B cell (primary cell): ENCODE measurements around the gene PDGFA. TPM values are rescaled to one million over a fixed set of nuclear protein-coding genes. Genes with fewer than 3 reads are reported as not detected.

Source experiments
- ATAC-seq: fragments of 200-7000 bp; cut with Tn5 transposase; one replicate; pipeline ENCODE4 v1.10.0; 2021; ENCODE audit warnings: low read depth, mild to moderate bottlenecking, moderate number of reproducible peaks, moderate library complexity
- CTCF ChIA-PET: fragments of 350-600 bp; sonication (Branson Sonifier 250); formaldehyde crosslinking; loops from one replicate; lab custom pipeline; 2021; ENCODE audit warnings: antibody characterized with exemption, inconsistent platforms; lab: Charles Lee
- POLR2A ChIA-PET: fragments of 350-600 bp; sonication (Branson Sonifier 250); formaldehyde crosslinking; loops from one replicate; lab custom pipeline; 2021; ENCODE audit warnings: antibody characterized with exemption; lab: Charles Lee
- DNase-seq: peaks from one replicate; pipeline ENCODE4 v3.0.0; 2013
- H2AFZ ChIP-seq: 2 replicates; pipeline ENCODE4 v1.6.1; 2012; ENCODE audit warnings: mild to moderate bottlenecking, low read depth, low read length; ENCODE audit not compliant: insufficient read depth, poor library complexity, severe bottlenecking
- H3K27ac ChIP-seq, 2 donors: 1 replicate in 1 of 2; 2 replicates in 1 of 2; pipeline ENCODE4 v1.5.1; 2012 to 2013; ENCODE audit warnings: low read length in 2 of 2, mild to moderate bottlenecking in 2 of 2, moderate library complexity in 1 of 2
- H3K27me3 ChIP-seq, 4 experiments: fragments of 200-600 bp in 1 of 4; sonication (generic) in 1 of 4; replicated peaks in 1 of 4; 1 replicate in 2 of 4; 2 replicates in 2 of 4; pipeline versions ENCODE4 v1.6.1 to v1.7.0; 2013 to 2016; ENCODE audit warnings: low read length in 3 of 4, mild to moderate bottlenecking in 2 of 4, mixed read lengths in 1 of 4, moderate library complexity in 1 of 4; ENCODE audit not compliant: insufficient read depth in 4 of 4, control insufficient read depth in 3 of 4; ENCODE audit errors: control extremely low read depth in 1 of 4
- H3K36me3 ChIP-seq, 2 experiments: replicated peaks in 1 of 2; 1 replicate in 1 of 2; 2 replicates in 1 of 2; pipeline versions ENCODE4 v1.6.1 to v1.7.1; 2013; ENCODE audit warnings: low read length in 1 of 2; ENCODE audit not compliant: insufficient read depth in 2 of 2, control insufficient read depth in 1 of 2; ENCODE audit errors: control extremely low read depth in 1 of 2, extremely low read depth in 1 of 2
- H3K4me1 ChIP-seq, 2 donors: fragments of 200-600 bp in 1 of 2; sonication (generic) in 1 of 2; 1 replicate in 1 of 2; 2 replicates in 1 of 2; pipeline versions ENCODE4 v1.5.1 to v1.6.1; 2013 to 2017; ENCODE audit warnings: low read length in 2 of 2; ENCODE audit not compliant: control insufficient read depth in 2 of 2, insufficient read depth in 2 of 2
- H3K4me2 ChIP-seq: replicated peaks from 2 replicates; pipeline ENCODE3; 2012; ENCODE audit warnings: mild to moderate bottlenecking, low read depth, low read length; ENCODE audit not compliant: poor library complexity, severe bottlenecking
- H3K4me3 ChIP-seq, 5 experiments: fragments of 200-600 bp in 1 of 5; sonication (generic) in 1 of 5; 1 replicate in 3 of 5; 2 replicates in 2 of 5; pipeline versions ENCODE4 v1.5.1 to v1.7.0; 2011 to 2016; ENCODE audit warnings: low read length in 4 of 5, mild to moderate bottlenecking in 4 of 5, low read depth in 2 of 5, control low read depth in 1 of 5, moderate library complexity in 1 of 5; ENCODE audit not compliant: insufficient read depth in 1 of 5; ENCODE audit errors: control extremely low read depth in 1 of 5, extremely low read depth in 1 of 5
- H3K79me2 ChIP-seq: fragments of 200-600 bp; sonication (generic); one replicate; pipeline ENCODE4 v1.6.0; 2016; ENCODE audit warnings: low read length; ENCODE audit not compliant: control insufficient read depth, insufficient read depth
- H3K9ac ChIP-seq: fragments of 200-600 bp; sonication (generic); 2 replicates; pipeline ENCODE4 v1.6.1; 2017; ENCODE audit warnings: mild to moderate bottlenecking, low read length, moderate library complexity
- H3K9me3 ChIP-seq, 3 donors: one replicate each; pipeline versions ENCODE4 v1.6.1 to v1.7.1; 2013; ENCODE audit warnings: low read length in 2 of 3; ENCODE audit not compliant: control insufficient read depth in 2 of 3, insufficient read depth in 1 of 3; ENCODE audit errors: control extremely low read depth in 1 of 3
- H4K20me1 ChIP-seq: 2 replicates; pipeline ENCODE4 v1.6.0; 2012; ENCODE audit warnings: mild to moderate bottlenecking, low read length; ENCODE audit not compliant: insufficient read depth, control insufficient read depth, poor library complexity, severe bottlenecking
- H3K27ac Mint-ChIP-seq: one replicate; pipeline ENCODE4 v1.8.0; 2021; ENCODE audit warnings: mixed read lengths
- H3K27me3 Mint-ChIP-seq: one replicate; pipeline ENCODE4 v1.8.0; 2021; ENCODE audit warnings: mixed read lengths
- H3K4me1 Mint-ChIP-seq: one replicate; pipeline ENCODE4 v1.8.0; 2021; ENCODE audit warnings: mixed read lengths
- H3K4me3 Mint-ChIP-seq: one replicate; pipeline ENCODE4 v1.8.0; 2021; ENCODE audit warnings: mixed read lengths
- H3K9me3 Mint-ChIP-seq: one replicate; pipeline ENCODE4 v1.8.0; 2022; ENCODE audit warnings: mixed read lengths; ENCODE audit not compliant: insufficient read depth
- EZH2 ChIP-seq: IDR thresholded peaks from 2 replicates; pipeline ENCODE4 v1.6.1; 2012; ENCODE audit warnings: borderline replicate concordance, low read depth, mild to moderate bottlenecking, moderate library complexity, low read length; ENCODE audit not compliant: insufficient read depth, poor library complexity, severe bottlenecking
- WGBS: methylation state at CpG from one replicate; pipeline ENCODE4 v1.1.5; 2013; ENCODE audit warnings: missing lambda C conversion rate; ENCODE audit not compliant: insufficient coverage; 5-methylcytosine and 5-hydroxymethylcytosine counted together
- intact Hi-C: fragments of 100-400 bp; cut with micrococcal nuclease; formaldehyde crosslinking; loops from one replicate; pipeline ENCODE4 v1.10.0; 2022
- polyA plus RNA-seq: library from polyadenylated mRNA; depleted of rRNA; stranded (reverse); fragments of >200 nt; gene quantifications from 2 replicates; pipeline ENCODE4 v1.2.3, GENCODE V29; 2012
- total RNA-seq, 2 donors: library from RNA; stranded (reverse); fragments of 120-200 nt in 1 of 2; gene quantifications; 1 replicate in 1 of 2; 2 replicates in 1 of 2; pipeline versions ENCODE4 v1.2.3 to v1.2.4, GENCODE V29; 2013 to 2022
- TF ChIP-seq, protein P1 (sequence below): fragments of 200-600 bp; IDR thresholded peaks from one replicate; pipeline ENCODE4 v1.8.0; 2022; ENCODE audit warnings: antibody characterized with exemption, mild to moderate bottlenecking

The PDGFA gene
- total and polyA plus RNA-seq, 2 donors (not counting 1 experiment from before 2014, with no cell fraction given): 0.36 to 1.5 TPM

DNA sequence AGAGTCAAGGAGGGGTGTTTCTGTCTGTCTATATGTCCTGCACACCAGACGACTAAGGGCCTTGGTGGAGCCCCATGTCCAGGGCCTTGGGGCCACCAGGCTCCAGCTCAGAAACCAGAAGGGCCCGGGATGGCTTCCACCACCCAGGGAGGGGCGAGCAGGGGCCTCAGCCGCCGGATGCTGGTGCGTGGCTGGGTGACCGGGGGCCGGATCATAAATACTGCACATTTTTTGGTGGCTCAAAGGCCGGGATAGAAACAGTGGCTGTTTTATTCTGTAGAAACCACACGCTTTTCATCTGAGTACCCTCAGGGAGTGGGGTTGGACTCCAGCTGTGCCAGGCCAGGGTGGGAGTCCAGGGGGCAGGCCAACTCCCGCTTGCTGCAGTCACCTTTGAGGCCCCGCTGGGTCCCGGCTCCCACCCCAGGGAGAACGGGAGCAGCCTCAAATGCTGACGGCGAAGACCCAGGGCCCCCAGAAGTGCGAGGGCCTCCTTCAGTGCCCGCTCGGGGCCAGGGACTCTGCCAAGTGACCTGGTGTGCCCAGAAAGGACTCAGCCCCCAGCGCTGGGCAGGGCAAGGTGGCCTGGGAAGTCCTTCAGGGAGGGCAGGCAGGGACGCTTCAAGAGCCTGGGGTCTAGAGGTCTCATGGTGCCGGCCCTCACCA lies 28.2 kb downstream of the PDGFA start:
- Histone ChIP-seq H2AFZ (no peak overlapping the region), H3K9ac (no peak overlapping the region), H3K27ac (no peak overlapping the region), H3K79me2 (no peaks in the 10 kb centered on the region), H3K4me1 (no peaks in the 10 kb centered on the region), H3K9me3 (peaks cover 0 to 4% (median 0%) of the 10 kb centered on the region in 3 donors), H3K4me2 (no peak overlapping the region), H4K20me1 (no peaks in the 10 kb centered on the region), H3K4me3 (no peak overlapping the region), H3K36me3 (no peaks in the 10 kb centered on the region), H3K27me3 (peaks cover 0 to 4% (median under 1%) of the 10 kb centered on the region in 4 experiments)
- intact Hi-C loops: no loop called here
- Mint-ChIP-seq H3K4me3 (no peak overlapping the region), H3K4me1 (no peaks in the 10 kb centered on the region), H3K27ac (no peak overlapping the region), H3K9me3 (no peaks in the 10 kb centered on the region), H3K27me3 (peaks cover 14% of the 10 kb centered on the region)
- ChIA-PET CTCF (no interaction called here), POLR2A (no interaction called here)
- TF ChIP-seq EZH2: no peak
- TF ChIP-seq, protein P1, sequence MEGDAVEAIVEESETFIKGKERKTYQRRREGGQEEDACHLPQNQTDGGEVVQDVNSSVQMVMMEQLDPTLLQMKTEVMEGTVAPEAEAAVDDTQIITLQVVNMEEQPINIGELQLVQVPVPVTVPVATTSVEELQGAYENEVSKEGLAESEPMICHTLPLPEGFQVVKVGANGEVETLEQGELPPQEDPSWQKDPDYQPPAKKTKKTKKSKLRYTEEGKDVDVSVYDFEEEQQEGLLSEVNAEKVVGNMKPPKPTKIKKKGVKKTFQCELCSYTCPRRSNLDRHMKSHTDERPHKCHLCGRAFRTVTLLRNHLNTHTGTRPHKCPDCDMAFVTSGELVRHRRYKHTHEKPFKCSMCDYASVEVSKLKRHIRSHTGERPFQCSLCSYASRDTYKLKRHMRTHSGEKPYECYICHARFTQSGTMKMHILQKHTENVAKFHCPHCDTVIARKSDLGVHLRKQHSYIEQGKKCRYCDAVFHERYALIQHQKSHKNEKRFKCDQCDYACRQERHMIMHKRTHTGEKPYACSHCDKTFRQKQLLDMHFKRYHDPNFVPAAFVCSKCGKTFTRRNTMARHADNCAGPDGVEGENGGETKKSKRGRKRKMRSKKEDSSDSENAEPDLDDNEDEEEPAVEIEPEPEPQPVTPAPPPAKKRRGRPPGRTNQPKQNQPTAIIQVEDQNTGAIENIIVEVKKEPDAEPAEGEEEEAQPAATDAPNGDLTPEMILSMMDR: no peak
- DNase-seq (no peak), ATAC-seq (no peak)
- WGBS: 79% methylated on average over 21 of the region's 22 CpGs

DNA sequence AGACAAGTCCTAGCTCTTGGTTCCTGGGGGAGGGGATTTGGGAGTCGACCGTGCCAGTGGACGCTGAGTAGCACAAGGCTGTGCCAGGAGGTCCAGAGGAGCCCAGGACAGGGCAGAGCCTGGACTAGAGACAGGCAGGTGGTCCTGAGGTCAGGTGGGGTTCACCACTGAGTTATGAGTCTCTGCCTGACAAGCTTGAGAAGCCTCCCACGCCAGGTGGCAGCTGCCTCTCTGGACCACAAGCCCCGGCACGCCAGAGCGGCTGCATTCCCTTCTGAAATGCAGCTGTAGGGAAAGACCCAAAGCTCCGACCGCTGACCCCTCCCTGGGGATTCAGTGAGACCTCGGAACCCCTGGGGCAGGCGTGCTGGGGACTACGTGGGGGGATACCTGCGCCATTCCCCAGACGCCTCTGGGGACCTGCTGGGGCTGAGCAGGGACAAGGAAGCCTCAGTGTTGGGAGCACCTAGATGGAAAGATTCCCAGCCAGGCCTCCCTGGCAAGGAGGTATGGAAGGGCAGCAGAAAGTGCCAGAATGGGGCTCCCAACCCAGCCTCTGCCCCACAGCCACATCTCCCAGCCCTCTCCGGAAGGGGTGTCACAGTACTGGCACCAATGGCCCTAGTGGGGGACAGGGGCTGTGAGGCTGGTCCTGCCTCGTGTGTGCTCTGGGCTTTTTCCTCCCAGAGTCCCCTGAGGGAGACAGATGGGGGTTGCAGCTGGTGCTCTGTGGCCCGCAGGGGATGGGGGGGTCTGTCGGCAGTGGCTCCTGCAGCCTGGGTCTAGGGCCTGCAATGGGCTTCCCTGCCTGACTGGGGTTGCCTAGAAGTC lies 29.0 kb downstream of the PDGFA start:
- Mint-ChIP-seq H3K4me1 (no peaks in the 10 kb centered on the region), H3K4me3 (no peak overlapping the region), H3K27me3 (peaks cover 19% of the 10 kb centered on the region), H3K9me3 (no peaks in the 10 kb centered on the region), H3K27ac (no peak overlapping the region)
- Histone ChIP-seq H3K27ac (no peak overlapping the region), H3K4me2 (no peak overlapping the region), H3K36me3 (no peaks in the 10 kb centered on the region), H3K9ac (no peak overlapping the region), H4K20me1 (no peaks in the 10 kb centered on the region), H3K79me2 (no peaks in the 10 kb centered on the region), H3K27me3 (peaks cover 0 to 4% (median 2%) of the 10 kb centered on the region in 4 experiments), H3K4me1 (no peaks in the 10 kb centered on the region), H2AFZ (no peak overlapping the region), H3K9me3 (peaks cover 0 to 4% (median 0%) of the 10 kb centered on the region in 3 donors), H3K4me3 (no peak overlapping the region)
- intact Hi-C loops: no loop called here
- TF ChIP-seq, protein P1: no peak
- no peak for TF ChIP-seq EZH2
- DNase-seq (no peak), ATAC-seq (no peak)
- ChIA-PET CTCF (no interaction called here), POLR2A (no interaction called here)
- WGBS: 41% methylated on average over 18 of the region's 18 CpGs
